ENCODE data around the gene KRTAP5-10.
"Not testable (repeated sequence)": the region's sequence is repeated elsewhere in the genome, so short reads cannot be mapped to it uniquely, and the experiment has no call there.

- not testable (repeated sequence) for TF ChIP-seq POLR2A, CTCF (IDR thresholded peaks at IDR 0.05)
Measured at GRCh38 chr11:71606853-71607519, 41.6 kb downstream of the KRTAP5-10 start.

Measured in testis (tissue), 2 donors.